ENCODE results near the gene GRP. TPM values are rescaled to one million over a fixed set of nuclear protein-coding genes. Genes with fewer than 3 reads are reported as not detected.

GRP gene
- total RNA-seq, 4 donors from 2014 or later = not detected

DNA sequence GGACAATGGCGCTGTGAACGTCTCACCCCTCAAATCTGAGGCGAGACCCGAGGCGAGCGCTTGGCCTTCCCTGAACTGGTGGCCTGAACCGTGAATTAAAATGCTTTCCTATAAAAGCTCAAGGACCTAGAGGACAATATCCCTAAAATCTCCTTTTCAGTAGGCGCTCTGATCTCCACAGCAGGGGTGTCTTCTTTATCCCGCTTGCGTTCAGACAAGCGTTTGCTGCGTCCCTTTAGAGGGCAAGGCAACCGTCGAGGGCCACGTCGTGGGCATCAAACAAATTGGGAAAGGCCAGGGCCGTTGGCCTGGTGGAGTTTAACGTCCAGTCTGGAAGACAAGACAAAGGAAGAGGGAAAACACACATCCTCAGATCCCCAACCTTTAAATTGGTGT is 54.6 kb downstream of the GRP start:
- H3K36me3 ChIP-seq = no peaks in the 10 kb centered on the region
- H3K4me1 ChIP-seq = peaks cover 0 to 12% of the 10 kb centered on the region in 2 donors
- intact Hi-C loops (cut with DNase I; ENCODE audit: low total_unique reads) = no loop called here
- H3K4me3 ChIP-seq = no peak overlapping the region
- H3K9me3 ChIP-seq = no peaks in the 10 kb centered on the region
- H3K27ac ChIP-seq = no peak overlapping the region
- peaks cover 16 to 65% of the 10 kb centered on the region in 2 donors for H3K27me3 ChIP-seq
- no peak for TF ChIP-seq POLR2A (IDR thresholded peaks at IDR 0.05)
- TF ChIP-seq, protein P1, sequence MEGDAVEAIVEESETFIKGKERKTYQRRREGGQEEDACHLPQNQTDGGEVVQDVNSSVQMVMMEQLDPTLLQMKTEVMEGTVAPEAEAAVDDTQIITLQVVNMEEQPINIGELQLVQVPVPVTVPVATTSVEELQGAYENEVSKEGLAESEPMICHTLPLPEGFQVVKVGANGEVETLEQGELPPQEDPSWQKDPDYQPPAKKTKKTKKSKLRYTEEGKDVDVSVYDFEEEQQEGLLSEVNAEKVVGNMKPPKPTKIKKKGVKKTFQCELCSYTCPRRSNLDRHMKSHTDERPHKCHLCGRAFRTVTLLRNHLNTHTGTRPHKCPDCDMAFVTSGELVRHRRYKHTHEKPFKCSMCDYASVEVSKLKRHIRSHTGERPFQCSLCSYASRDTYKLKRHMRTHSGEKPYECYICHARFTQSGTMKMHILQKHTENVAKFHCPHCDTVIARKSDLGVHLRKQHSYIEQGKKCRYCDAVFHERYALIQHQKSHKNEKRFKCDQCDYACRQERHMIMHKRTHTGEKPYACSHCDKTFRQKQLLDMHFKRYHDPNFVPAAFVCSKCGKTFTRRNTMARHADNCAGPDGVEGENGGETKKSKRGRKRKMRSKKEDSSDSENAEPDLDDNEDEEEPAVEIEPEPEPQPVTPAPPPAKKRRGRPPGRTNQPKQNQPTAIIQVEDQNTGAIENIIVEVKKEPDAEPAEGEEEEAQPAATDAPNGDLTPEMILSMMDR (IDR thresholded peaks at IDR 0.05) = no peak
- no peak for DNase-seq

DNA sequence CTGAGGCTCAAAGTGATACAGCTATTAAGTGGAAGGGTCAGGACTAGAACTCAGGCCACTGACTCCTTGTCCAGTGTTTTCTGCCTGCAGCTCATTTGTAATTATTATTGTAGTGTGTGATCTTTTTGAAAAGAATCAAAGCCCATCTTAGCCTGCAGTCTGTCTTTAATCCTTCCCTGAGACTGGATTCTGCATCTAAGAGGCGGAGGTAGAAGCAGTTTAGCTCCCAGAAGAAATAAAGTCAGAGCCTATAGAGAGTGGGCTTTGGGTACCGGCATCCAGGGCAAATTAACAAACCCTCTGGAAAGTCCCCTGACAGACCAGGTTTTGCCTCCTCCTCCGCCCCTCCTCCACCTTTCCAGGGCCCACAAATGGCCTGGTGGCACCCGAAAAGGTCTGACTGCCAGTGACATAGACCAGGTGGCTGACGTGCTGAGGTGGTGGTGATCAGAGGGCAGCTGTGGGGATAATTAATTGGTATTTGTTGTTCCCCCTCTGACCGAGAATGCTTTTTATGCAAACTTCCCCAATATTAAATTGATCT is 55.5 kb downstream of the GRP start:
- Histone ChIP-seq H3K9me3 (no peaks in the 10 kb centered on the region), H3K4me1 (peaks cover 0 to 12% of the 10 kb centered on the region in 2 donors), H3K27ac (no peak overlapping the region), H3K27me3 (peaks cover 16 to 56% of the 10 kb centered on the region in 2 donors), H3K36me3 (no peaks in the 10 kb centered on the region), H3K4me3 (no peak overlapping the region)
- DNase-seq = no peak
- intact Hi-C loops (cut with DNase I; ENCODE audit: low total_unique reads) = no loop called here
- TF ChIP-seq, protein P1 (IDR thresholded peaks at IDR 0.05) = no peak
- TF ChIP-seq POLR2A (IDR thresholded peaks at IDR 0.05) = no peak

DNA sequence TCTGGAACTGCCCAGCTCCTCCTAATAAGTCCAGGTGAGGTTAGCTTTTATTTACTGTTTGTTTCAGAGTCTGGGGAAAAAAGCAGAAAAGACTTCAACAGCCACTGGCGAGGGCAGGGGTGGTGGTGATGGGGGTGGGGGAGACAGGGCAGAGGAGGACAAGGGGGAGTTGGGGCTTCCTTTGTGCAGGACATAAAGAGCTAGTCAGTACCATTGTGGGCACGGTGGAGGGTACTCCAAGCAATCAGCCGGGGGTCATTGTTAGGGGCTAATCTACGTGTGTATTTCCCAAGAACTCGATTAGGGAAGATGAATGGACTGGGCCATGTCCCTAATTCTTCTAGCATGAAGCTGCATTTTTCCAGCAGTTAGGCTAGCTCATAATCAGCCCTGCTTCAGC is 56.1 kb downstream of the GRP start:
- no peaks in the 10 kb centered on the region for H3K36me3 ChIP-seq
- peaks cover 0 to 12% of the 10 kb centered on the region in 2 donors for H3K4me1 ChIP-seq
- intact Hi-C loops (cut with DNase I; ENCODE audit: low total_unique reads) = no loop called here
- H3K27me3 ChIP-seq = peaks cover 16 to 50% of the 10 kb centered on the region in 2 donors
- no peak for TF ChIP-seq POLR2A (IDR thresholded peaks at IDR 0.05)
- TF ChIP-seq, protein P1 (IDR thresholded peaks at IDR 0.05) = no peak
- no peak overlapping the region for H3K27ac ChIP-seq
- H3K9me3 ChIP-seq = no peaks in the 10 kb centered on the region
- H3K4me3 ChIP-seq = no peak overlapping the region
- no peak for DNase-seq

DNA sequence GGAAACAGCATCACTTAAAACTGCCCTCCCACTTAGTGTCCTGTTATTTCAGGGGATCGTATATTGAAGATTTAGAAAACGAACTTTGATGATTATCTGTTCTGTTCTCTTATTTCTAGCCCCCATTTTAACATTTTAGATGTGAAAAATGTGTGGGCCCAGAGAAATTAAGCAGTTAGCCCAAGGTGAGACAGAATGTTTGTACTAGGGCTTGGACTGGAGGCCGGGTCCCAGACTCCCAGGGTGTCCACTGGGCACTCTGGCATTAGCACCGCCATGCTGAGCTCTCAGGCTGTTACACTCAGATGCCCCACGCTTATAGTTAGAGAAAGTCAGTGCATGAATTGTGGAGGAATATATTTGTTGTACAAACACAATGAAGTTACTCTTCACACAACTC is 58.8 kb downstream of the GRP start:
- no peak overlapping the region for H3K27ac ChIP-seq
- peaks cover 6 to 23% of the 10 kb centered on the region in 2 donors for H3K27me3 ChIP-seq
- H3K4me3 ChIP-seq = no peak overlapping the region
- TF ChIP-seq, protein P1 (IDR thresholded peaks at IDR 0.05) = no peak
- no peaks in the 10 kb centered on the region for H3K9me3 ChIP-seq
- no peak for DNase-seq
- peaks cover 0 to under 1% of the 10 kb centered on the region in 2 donors for H3K4me1 ChIP-seq
- intact Hi-C loops (cut with DNase I; ENCODE audit: low total_unique reads) = no loop called here
- H3K36me3 ChIP-seq = no peaks in the 10 kb centered on the region

DNA sequence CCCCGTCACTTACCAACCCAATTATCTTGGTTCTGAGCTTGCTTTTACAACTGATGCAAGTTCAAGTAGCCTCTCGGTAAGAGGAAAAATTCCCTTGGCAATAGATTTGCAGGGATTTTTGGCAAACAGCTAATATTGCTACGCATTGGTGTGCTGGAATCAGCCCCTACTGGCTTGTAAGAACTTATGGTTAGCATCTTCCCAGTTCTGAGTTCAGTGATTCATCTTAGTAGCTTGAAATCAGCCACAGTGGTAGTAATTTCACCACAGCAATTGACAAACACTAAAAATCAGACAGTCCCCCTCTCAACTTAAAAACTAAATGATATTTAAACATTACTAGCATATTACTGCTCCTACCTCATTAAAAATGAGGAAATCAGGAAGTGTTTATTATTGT is 59.2 kb downstream of the GRP start:
- H3K4me1 ChIP-seq = no peaks in the 10 kb centered on the region
- H3K4me3 ChIP-seq = no peak overlapping the region
- DNase-seq = no peak
- H3K36me3 ChIP-seq = no peaks in the 10 kb centered on the region
- no peaks in the 10 kb centered on the region for H3K9me3 ChIP-seq
- intact Hi-C loops (cut with DNase I; ENCODE audit: low total_unique reads) = no loop called here
- H3K27ac ChIP-seq = no peak overlapping the region
- H3K27me3 ChIP-seq = peaks cover 2 to 19% of the 10 kb centered on the region in 2 donors
- TF ChIP-seq, protein P1 (IDR thresholded peaks at IDR 0.05) = no peak
- no peak for TF ChIP-seq POLR2A (IDR thresholded peaks at IDR 0.05)
